Measurements from ENCODE around the gene CEP112. TPM values are rescaled to one million over a fixed set of nuclear protein-coding genes. Genes with fewer than 3 reads are reported as not detected.

CEP112 gene
- total and polyA plus RNA-seq, 2 of the 8 experiments (the other 6 are each of a cell fraction or from before 2014, with no cell fraction given) = 0.62 to 3.1 TPM

- no peaks in the 10 kb centered on the region for H3K36me3 ChIP-seq (ENCODE audit: control insufficient read depth in 2 of 4, insufficient read depth in 4 of 4, low read length in 3 of 4)
- no peak overlapping the region for H4K91ac ChIP-seq (replicated peaks; ENCODE audit: insufficient read length, low read length)
- no peak overlapping the region for H3K4me2 ChIP-seq (ENCODE audit: insufficient read depth in 1 of 2, low read depth in 2 of 2, low read length in 2 of 2)
- no peak overlapping the region for H3K27ac ChIP-seq (ENCODE audit: low read depth, low read length)
- no peaks in the 10 kb centered on the region for H3K79me2 ChIP-seq (ENCODE audit: control insufficient read depth in 1 of 2, insufficient read depth in 2 of 2, low read length in 2 of 2)
- H3K14ac ChIP-seq (ENCODE audit: insufficient read length) = no peak overlapping the region
- DNase-seq (ENCODE audit: low read depth in 1 of 2, low spot score in 2 of 2) (no peak), FAIRE-seq (no peak)
- no peak overlapping the region for H2AFZ ChIP-seq (ENCODE audit: low read length)
- H3K18ac ChIP-seq (ENCODE audit: extremely low read depth, low read length) = no peak overlapping the region
- H2BK5ac ChIP-seq (ENCODE audit: low read depth, low read length) = no peak overlapping the region
- no peak overlapping the region for H2BK15ac ChIP-seq (ENCODE audit: low read length)
- no peaks in the 10 kb centered on the region for H3K79me1 ChIP-seq (ENCODE audit: low read depth, low read length)
- no peak overlapping the region for H4K5ac ChIP-seq (ENCODE audit: insufficient read length, low read depth, low read length)
- no peaks in the 10 kb centered on the region for H3K9me3 ChIP-seq (ENCODE audit: insufficient read depth in 2 of 2, low read depth in 1 of 2, low read length in 1 of 2)
- no peaks in the 10 kb centered on the region for H3K4me1 ChIP-seq (replicated peaks in 1 of 4; ENCODE audit: control insufficient read depth in 3 of 4, insufficient read depth in 4 of 4, low read length in 3 of 4)
- H3K4me3 ChIP-seq (ENCODE audit: extremely low read depth in 1 of 4, insufficient read depth in 2 of 4, low read depth in 3 of 4, low read length in 4 of 4) = no peak overlapping the region
- H3K27me3 ChIP-seq (replicated peaks in 1 of 4; ENCODE audit: control insufficient read depth in 3 of 4, extremely low read depth in 1 of 4, insufficient read depth in 3 of 4, low read length in 3 of 4) = no peaks in the 10 kb centered on the region
- POLR2A ChIA-PET (ENCODE audit: partially characterized antibody) = no interaction called here
- no peak overlapping the region for H3K4ac ChIP-seq (replicated peaks; ENCODE audit: insufficient read length, low read depth, low read length)
- CTCF ChIA-PET (ENCODE audit: partially characterized antibody) = no interaction called here
- no peak overlapping the region for H3K9ac ChIP-seq (replicated peaks in 1 of 4; ENCODE audit: extremely low read depth in 1 of 4, low read depth in 3 of 4, low read length in 3 of 4)
- H4K8ac ChIP-seq (ENCODE audit: extremely low read depth, insufficient read depth, low read length) = no peak overlapping the region
- no peak overlapping the region for H3K56ac ChIP-seq (replicated peaks; ENCODE audit: insufficient read length, low read depth, low read length)
- H4K20me1 ChIP-seq (replicated peaks in 1 of 2; ENCODE audit: control insufficient read depth in 1 of 2, insufficient read depth in 2 of 2, low read length in 2 of 2) = no peaks in the 10 kb centered on the region
- no peaks in the 10 kb centered on the region for H3K23me2 ChIP-seq (ENCODE audit: low read depth, low read length)
- H2BK120ac ChIP-seq (replicated peaks; ENCODE audit: low read depth, low read length) = no peak overlapping the region
- H2AK5ac ChIP-seq (ENCODE audit: low read depth, low read length) = no peak overlapping the region
- no peak overlapping the region for H3K23ac ChIP-seq (ENCODE audit: insufficient read length)
- no peak overlapping the region for H2BK20ac ChIP-seq (ENCODE audit: low read length)
- no peak overlapping the region for H2BK12ac ChIP-seq (ENCODE audit: low read depth, low read length)
- 92% methylated on average over 3 of the region's 3 CpGs; no CpG with 5 or more reads in 1 of the 2 experiments for WGBS, 2 experiments (ENCODE audit: extremely low coverage in 1 of 2, insufficient coverage in 1 of 2, insufficient read length in 1 of 2, insufficient replicate concordance in 2 of 2, low coverage in 1 of 2, low lambda C conversion rate in 2 of 2, missing lambda C conversion rate in 1 of 2)
- TF ChIP-seq RBBP5 (IDR thresholded peaks at IDR 0.05; ENCODE audit: borderline replicate concordance, low read depth, low read length) = no peak
- no peak for TF ChIP-seq CREB1 (IDR thresholded peaks at IDR 0.05)
- no peak for TF ChIP-seq SIX5 (IDR thresholded peaks at IDR 0.05; ENCODE audit: low read depth, low read length)
- TF ChIP-seq ATF3 (IDR thresholded peaks at IDR 0.05; ENCODE audit: insufficient read depth, low read depth, low read length) = no peak
- TF ChIP-seq NANOG (IDR thresholded peaks at IDR 0.05; ENCODE audit: insufficient read depth, low read depth, low read length, poor library complexity, severe bottlenecking) = no peak
- TF ChIP-seq RNF2 (IDR thresholded peaks at IDR 0.05; ENCODE audit: borderline replicate concordance, low read depth, low read length, missing control alignments, poor library complexity, severe bottlenecking) = no peak
- TF ChIP-seq KDM1A (IDR thresholded peaks at IDR 0.05; ENCODE audit: borderline replicate concordance, low read length) = no peak
- no peak for TF ChIP-seq SAP30 (IDR thresholded peaks at IDR 0.05; ENCODE audit: insufficient read depth, insufficient replicate concordance, low read length)
- no peak for TF ChIP-seq SP1 (IDR thresholded peaks at IDR 0.05; ENCODE audit: low read depth, low read length)
- no peak for TF ChIP-seq SP2 (IDR thresholded peaks at IDR 0.05; ENCODE audit: low read length)
- no peak for TF ChIP-seq SRF (IDR thresholded peaks at IDR 0.05; ENCODE audit: low read depth, low read length)
- no peak for TF ChIP-seq TAF7 (optimal IDR thresholded peaks at IDR 0.05; ENCODE audit: borderline replicate concordance, low read depth, low read length)
- no peak for TF ChIP-seq POLR2A (IDR thresholded peaks at IDR 0.05; ENCODE audit: control extremely low read depth in 1 of 2, low read depth in 2 of 2, low read length in 2 of 2)
- TF ChIP-seq CHD1 (IDR thresholded peaks at IDR 0.05; ENCODE audit: low read depth, low read length) = no peak
- TF ChIP-seq BACH1 (IDR thresholded peaks at IDR 0.05; ENCODE audit: low read length) = no peak
Measured at GRCh38 chr17:65655706-65656105, 536.2 kb downstream of the CEP112 start.

All from H1 (cell line).